ENCODE results near the gene ERBB4.
"Not testable (repeated sequence)": the region's sequence is repeated elsewhere in the genome, so short reads cannot be mapped to it uniquely, and the experiment has no call there.

The ERBB4 gene

GRCh38 chr2:211599146-211599545, 939.5 kb downstream of the ERBB4 start:
- no peak for TF ChIP-seq CTCF (conservative IDR thresholded peaks at IDR 0.05; ENCODE audit: low read depth, low read length)
- Histone ChIP-seq H4K20me1 (ENCODE audit: insufficient read depth) (no peaks in the 10 kb centered on the region), H3K9ac (no peak overlapping the region), H3K27me3 (ENCODE audit: insufficient read depth, low read depth) (no peaks in the 10 kb centered on the region), H3K27ac (no peak overlapping the region), H3K4me3 (IDR thresholded peaks at IDR 0.05; ENCODE audit: insufficient read depth, low read depth, low read length) (no peak overlapping the region), H3K36me3 (ENCODE audit: insufficient read depth) (no peaks in the 10 kb centered on the region), H3K79me2 (ENCODE audit: insufficient read depth, low read depth) (no peaks in the 10 kb centered on the region), H2AFZ (ENCODE audit: low read depth) (no peak overlapping the region), H3K4me2 (no peak overlapping the region), H3K4me1 (ENCODE audit: low read depth, poor library complexity, severe bottlenecking) (no peaks in the 10 kb centered on the region)

- no peak overlapping the region for H3K4me2 ChIP-seq
- H3K27ac ChIP-seq, result no peak overlapping the region
- no peak overlapping the region for H3K9ac ChIP-seq
- no peaks in the 10 kb centered on the region for H3K36me3 ChIP-seq (ENCODE audit: insufficient read depth)
- H3K79me2 ChIP-seq (ENCODE audit: insufficient read depth, low read depth), result no peaks in the 10 kb centered on the region
- H3K27me3 ChIP-seq (ENCODE audit: insufficient read depth, low read depth), result no peaks in the 10 kb centered on the region
- no peak for TF ChIP-seq CTCF (conservative IDR thresholded peaks at IDR 0.05; ENCODE audit: low read depth, low read length)
- no peaks in the 10 kb centered on the region for H4K20me1 ChIP-seq (ENCODE audit: insufficient read depth)
- no peak overlapping the region for H3K4me3 ChIP-seq (IDR thresholded peaks at IDR 0.05; ENCODE audit: insufficient read depth, low read depth, low read length)
- H3K4me1 ChIP-seq (ENCODE audit: low read depth, poor library complexity, severe bottlenecking), result no peaks in the 10 kb centered on the region
- no peak overlapping the region for H2AFZ ChIP-seq (ENCODE audit: low read depth)
Observed at GRCh38 chr2:211598238-211598637, 940.4 kb downstream of the ERBB4 start.

- not testable (repeated sequence) for H2AFZ ChIP-seq (ENCODE audit: low read depth); H3K9ac ChIP-seq; H3K36me3 ChIP-seq (ENCODE audit: insufficient read depth); H3K4me1 ChIP-seq (ENCODE audit: low read depth, poor library complexity, severe bottlenecking); H3K79me2 ChIP-seq (ENCODE audit: insufficient read depth, low read depth); H3K27ac ChIP-seq; H4K20me1 ChIP-seq (ENCODE audit: insufficient read depth); H3K4me2 ChIP-seq; H3K4me3 ChIP-seq (IDR thresholded peaks at IDR 0.05; ENCODE audit: insufficient read depth, low read depth, low read length); H3K27me3 ChIP-seq (ENCODE audit: insufficient read depth, low read depth)
Observed at GRCh38 chr2:211592006-211592405, 946.6 kb downstream of the ERBB4 start.

GRCh38 chr2:211591426-211591825, 947.2 kb downstream of the ERBB4 start:
- no peaks in the 10 kb centered on the region for H3K79me2 ChIP-seq (ENCODE audit: insufficient read depth, low read depth)
- no peak for TF ChIP-seq CTCF (conservative IDR thresholded peaks at IDR 0.05; ENCODE audit: low read depth, low read length)

GRCh38 chr2:211568439-211568838, 970.2 kb downstream of the ERBB4 start:
- no peak for TF ChIP-seq CTCF (conservative IDR thresholded peaks at IDR 0.05; ENCODE audit: low read depth, low read length)
- no peak overlapping the region for H3K4me2 ChIP-seq
- H3K27me3 ChIP-seq (ENCODE audit: insufficient read depth, low read depth), result no peaks in the 10 kb centered on the region
- H3K4me1 ChIP-seq (ENCODE audit: low read depth, poor library complexity, severe bottlenecking), result no peaks in the 10 kb centered on the region
- H4K20me1 ChIP-seq (ENCODE audit: insufficient read depth), result no peaks in the 10 kb centered on the region
- H3K36me3 ChIP-seq (ENCODE audit: insufficient read depth), result no peaks in the 10 kb centered on the region
- H3K4me3 ChIP-seq (IDR thresholded peaks at IDR 0.05; ENCODE audit: insufficient read depth, low read depth, low read length), result no peak overlapping the region
- H2AFZ ChIP-seq (ENCODE audit: low read depth), result no peak overlapping the region
- H3K9ac ChIP-seq, result no peak overlapping the region
- no peaks in the 10 kb centered on the region for H3K79me2 ChIP-seq (ENCODE audit: insufficient read depth, low read depth)
- H3K27ac ChIP-seq, result no peak overlapping the region

More at GRCh38 chr2:211591426-211591825, 947.2 kb downstream of the ERBB4 start:
- Histone ChIP-seq H2AFZ (ENCODE audit: low read depth) (no peak overlapping the region), H3K9ac (no peak overlapping the region), H3K36me3 (ENCODE audit: insufficient read depth) (no peaks in the 10 kb centered on the region), H3K4me1 (ENCODE audit: low read depth, poor library complexity, severe bottlenecking) (no peaks in the 10 kb centered on the region), H3K27me3 (ENCODE audit: insufficient read depth, low read depth) (no peaks in the 10 kb centered on the region), H3K4me3 (IDR thresholded peaks at IDR 0.05; ENCODE audit: insufficient read depth, low read depth, low read length) (no peak overlapping the region), H4K20me1 (ENCODE audit: insufficient read depth) (no peaks in the 10 kb centered on the region), H3K4me2 (no peak overlapping the region), H3K27ac (no peak overlapping the region)

All from KMS-11 (cell line).